Nucleus accumbens (tissue), 56 donors: ENCODE results near the gene MBOAT2.
"Not testable (repeated sequence)": the region's sequence is repeated elsewhere in the genome, so short reads cannot be mapped to it uniquely, and the experiment has no call there.

ENCODE experiments used
- DNase-seq, 56 donors: peaks; one replicate each; lab custom pipeline; 2025; lab: John Stamatoyannopoulos, UW

The MBOAT2 gene

GRCh38 chr2:8902757-8903156, 100.7 kb downstream of the MBOAT2 start:
- DNase-seq = not testable (repeated sequence)

- not testable (repeated sequence) for DNase-seq
Observed at GRCh38 chr2:8897206-8897605, 106.3 kb downstream of the MBOAT2 start.

- DNase-seq = not testable (repeated sequence)
Observed at GRCh38 chr2:8896671-8897070, 106.8 kb downstream of the MBOAT2 start.

- DNase-seq = not testable (repeated sequence)
Observed at GRCh38 chr2:8895087-8895912, 108.2 kb downstream of the MBOAT2 start.

GRCh38 chr2:8893978-8894820, 109.3 kb downstream of the MBOAT2 start:
- no peak for DNase-seq

GRCh38 chr2:8893474-8893873, 110.0 kb downstream of the MBOAT2 start:
- no peak for DNase-seq

GRCh38 chr2:8892111-8892510, 111.4 kb downstream of the MBOAT2 start:
- DNase-seq = no peak

GRCh38 chr2:8889978-8890377, 113.5 kb downstream of the MBOAT2 start:
- DNase-seq = no peak

- DNase-seq = no peak
Observed at GRCh38 chr2:8888963-8889362, 114.5 kb downstream of the MBOAT2 start.

GRCh38 chr2:8886876-8887275, 116.6 kb downstream of the MBOAT2 start:
- no peak for DNase-seq

GRCh38 chr2:8886202-8886518, 117.3 kb downstream of the MBOAT2 start:
- DNase-seq = no peak

- no peak for DNase-seq
Observed at GRCh38 chr2:8885449-8886201, 117.9 kb downstream of the MBOAT2 start.

- no peak for DNase-seq
Observed at GRCh38 chr2:8884812-8885211, 118.7 kb downstream of the MBOAT2 start.

GRCh38 chr2:8882094-8882493, 121.4 kb downstream of the MBOAT2 start:
- peak in 5 of 56 donors; percentile 1 to 22 (median 5) for DNase-seq

- no peak for DNase-seq
Observed at GRCh38 chr2:8877894-8878293, 125.6 kb downstream of the MBOAT2 start.

- no peak for DNase-seq
Observed at GRCh38 chr2:8877332-8877731, 126.2 kb downstream of the MBOAT2 start.

- DNase-seq = no peak
Observed at GRCh38 chr2:8876628-8877027, 126.9 kb downstream of the MBOAT2 start.

- peak in 2 of 56 donors; percentile 10 to 11 for DNase-seq
Observed at GRCh38 chr2:8872821-8873432, 130.6 kb downstream of the MBOAT2 start.

- no peak for DNase-seq
Observed at GRCh38 chr2:8870441-8870840, 133.0 kb downstream of the MBOAT2 start.

GRCh38 chr2:8867363-8867762, 136.1 kb downstream of the MBOAT2 start:
- no peak for DNase-seq
